ENCODE measurements around the gene POLR3E.
"Not testable (repeated sequence)": the region's sequence is repeated elsewhere in the genome, so short reads cannot be mapped to it uniquely, and the experiment has no call there.

POLR3E gene

GRCh38 chr16:22293137-22294106, 3.8 kb upstream of the POLR3E start:
- DNase-seq: no peak

- DNase-seq: no peak
These were observed 740 bp upstream of the POLR3E start for GRCh38 chr16:22296225-22297113.

DNA sequence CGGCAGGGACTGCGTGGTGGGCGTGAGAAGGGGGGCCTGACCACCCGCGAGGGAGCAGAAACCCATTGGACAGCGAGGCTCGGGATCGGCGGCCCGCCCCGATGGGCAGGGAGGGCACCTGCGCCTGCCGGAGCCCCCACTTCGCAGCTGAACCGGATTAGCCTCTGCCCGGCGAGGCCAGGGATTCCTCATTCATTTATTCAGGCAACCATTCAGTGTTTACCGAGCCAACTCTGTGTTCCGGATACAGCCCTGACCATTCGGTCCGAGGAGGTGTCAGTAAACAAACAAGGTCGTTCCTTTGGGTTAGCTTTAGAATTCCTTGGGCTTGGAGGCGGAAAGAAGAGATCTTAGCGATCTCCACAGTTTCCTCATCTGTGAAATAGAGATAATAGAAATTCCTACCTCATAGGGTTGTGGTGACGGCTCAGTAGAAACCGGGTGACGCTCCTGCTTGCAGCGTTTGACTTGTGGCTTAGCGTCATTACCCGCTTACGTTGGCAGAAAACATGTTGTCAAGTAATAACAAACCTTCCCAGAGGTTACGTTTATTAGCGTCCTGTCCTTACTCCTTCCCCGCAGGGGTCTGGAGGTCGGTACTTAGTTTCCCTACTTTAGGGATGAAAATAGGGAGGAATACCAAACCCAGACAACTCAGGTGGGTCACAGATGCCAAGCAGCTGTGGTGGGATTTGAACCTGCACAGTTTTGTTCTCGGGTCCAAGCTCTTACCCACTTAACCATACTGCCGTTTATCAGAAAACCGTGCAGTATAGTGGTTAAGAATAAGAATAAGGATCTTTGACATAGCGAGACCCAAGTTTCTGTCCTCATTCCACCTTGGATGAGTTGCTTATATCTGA, 893 bp downstream of the POLR3E start:
- DNase-seq: peak; percentile 86

- DNase-seq: no peak
These were observed 1.8 kb downstream of the POLR3E start for GRCh38 chr16:22299036-22299435.

DNA sequence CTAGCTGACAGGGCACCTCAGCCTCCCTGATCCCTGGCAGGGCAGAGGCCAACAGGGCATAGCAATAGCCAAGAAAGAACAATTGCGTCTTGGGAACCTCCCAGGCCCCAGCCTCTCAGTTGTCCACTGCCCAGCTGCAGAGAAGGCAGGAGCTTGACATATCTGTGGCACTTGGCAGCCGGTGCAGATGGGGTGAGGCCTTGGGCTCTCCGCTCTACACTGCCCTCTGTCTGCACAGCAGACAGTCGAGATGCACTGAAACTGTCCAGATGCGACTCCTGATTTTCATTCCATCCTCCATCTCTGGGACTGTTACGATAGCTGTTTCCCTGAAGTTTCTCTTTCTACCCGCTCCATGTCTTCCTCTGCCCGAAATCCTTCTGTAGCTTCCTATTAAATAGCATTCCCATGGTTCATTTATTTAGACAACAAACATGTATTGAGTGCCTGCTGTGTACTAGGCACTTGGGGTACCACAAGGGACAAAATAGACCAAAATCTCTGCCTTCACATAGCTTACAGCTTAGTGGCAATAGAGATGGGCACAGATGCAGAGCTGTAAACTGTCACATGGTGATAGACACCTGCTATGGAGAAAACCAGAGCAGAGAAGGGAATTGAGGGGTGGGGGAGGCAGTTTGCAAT, 3.3 kb downstream of the POLR3E start:
- peak; percentile 29 for DNase-seq

DNA sequence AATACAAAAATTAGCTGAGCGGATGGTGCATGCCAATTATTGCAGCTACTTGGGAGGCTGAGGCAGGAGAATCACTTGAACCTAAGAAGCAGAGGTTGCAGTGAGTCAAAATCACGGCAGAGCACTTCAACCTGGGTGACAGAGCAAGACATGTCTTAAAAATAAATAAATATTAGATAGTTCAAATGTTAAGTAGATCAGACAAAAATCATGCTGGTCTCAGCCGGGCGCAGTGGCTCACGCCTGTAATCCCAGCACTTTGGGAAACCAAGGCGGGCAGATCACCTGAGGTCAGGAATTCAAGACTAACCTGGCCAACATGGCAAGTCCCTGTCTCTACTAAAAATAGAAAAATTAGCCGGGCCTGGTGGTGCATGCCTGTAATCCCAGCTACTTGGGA, 4.2 kb downstream of the POLR3E start:
- not testable (repeated sequence) for DNase-seq

- DNase-seq: no peak
These were observed 5.7 kb downstream of the POLR3E start for GRCh38 chr16:22302776-22303363.

- DNase-seq: no peak
These were observed 7.2 kb downstream of the POLR3E start for GRCh38 chr16:22304411-22304810.

- DNase-seq: no peak
These were observed 9.6 kb downstream of the POLR3E start for GRCh38 chr16:22306788-22307187.

DNA sequence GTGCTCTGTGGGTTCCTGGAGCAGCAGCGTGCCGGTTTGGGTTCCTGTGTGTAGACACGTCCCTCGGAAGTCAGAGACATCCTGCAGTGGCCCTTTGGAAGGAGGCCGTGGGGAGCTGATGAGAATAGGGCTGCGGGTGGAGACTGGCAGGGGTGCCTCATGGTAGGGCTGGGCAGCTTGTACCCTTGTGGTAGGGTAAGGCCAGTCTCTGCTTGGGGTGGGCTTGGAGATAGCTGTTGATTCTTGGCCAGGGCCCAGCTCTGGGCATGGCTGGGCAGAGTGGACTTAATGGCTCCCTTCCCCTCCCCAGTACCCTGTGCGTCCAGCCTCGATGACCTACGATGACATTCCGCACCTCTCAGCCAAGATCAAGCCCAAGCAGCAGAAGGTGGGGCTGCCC, 10.6 kb downstream of the POLR3E start:
- no peak for DNase-seq

- DNase-seq: no peak
These were observed 11.8 kb downstream of the POLR3E start for GRCh38 chr16:22308824-22309520.

- no peak for DNase-seq
These were observed 14.3 kb downstream of the POLR3E start for GRCh38 chr16:22311520-22311919.

- DNase-seq: no peak
These were observed 15.9 kb downstream of the POLR3E start for GRCh38 chr16:22312897-22313781.

DNA sequence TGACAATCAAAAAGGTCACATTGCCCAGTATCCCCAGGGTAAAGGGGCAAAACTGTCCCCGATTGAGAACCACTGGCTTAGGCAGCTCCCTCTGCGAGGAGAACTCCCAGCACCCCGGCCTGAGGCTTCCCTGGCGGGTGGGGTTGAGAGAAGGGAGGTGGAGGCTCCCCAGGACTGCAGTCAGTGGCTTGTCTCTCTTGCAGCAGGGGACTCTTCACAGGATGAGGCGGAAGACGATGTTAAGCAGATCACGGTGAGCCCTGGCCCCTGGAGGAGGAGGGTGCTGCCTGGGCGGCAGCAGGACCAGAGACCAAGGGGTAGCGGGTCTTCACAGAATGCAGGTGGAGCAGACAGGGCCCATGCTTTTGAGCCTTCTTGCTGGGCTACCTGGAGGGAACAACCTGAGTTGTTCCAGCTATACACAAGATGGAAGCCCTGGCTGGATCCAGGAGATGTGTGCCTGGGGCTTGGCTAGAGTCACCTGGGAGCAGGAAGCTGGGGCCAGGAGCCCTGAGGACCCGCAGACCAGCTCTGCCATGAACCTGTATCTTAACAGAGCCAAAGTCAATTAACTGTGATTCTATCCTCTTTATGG, 16.8 kb downstream of the POLR3E start:
- DNase-seq: no peak

DNA sequence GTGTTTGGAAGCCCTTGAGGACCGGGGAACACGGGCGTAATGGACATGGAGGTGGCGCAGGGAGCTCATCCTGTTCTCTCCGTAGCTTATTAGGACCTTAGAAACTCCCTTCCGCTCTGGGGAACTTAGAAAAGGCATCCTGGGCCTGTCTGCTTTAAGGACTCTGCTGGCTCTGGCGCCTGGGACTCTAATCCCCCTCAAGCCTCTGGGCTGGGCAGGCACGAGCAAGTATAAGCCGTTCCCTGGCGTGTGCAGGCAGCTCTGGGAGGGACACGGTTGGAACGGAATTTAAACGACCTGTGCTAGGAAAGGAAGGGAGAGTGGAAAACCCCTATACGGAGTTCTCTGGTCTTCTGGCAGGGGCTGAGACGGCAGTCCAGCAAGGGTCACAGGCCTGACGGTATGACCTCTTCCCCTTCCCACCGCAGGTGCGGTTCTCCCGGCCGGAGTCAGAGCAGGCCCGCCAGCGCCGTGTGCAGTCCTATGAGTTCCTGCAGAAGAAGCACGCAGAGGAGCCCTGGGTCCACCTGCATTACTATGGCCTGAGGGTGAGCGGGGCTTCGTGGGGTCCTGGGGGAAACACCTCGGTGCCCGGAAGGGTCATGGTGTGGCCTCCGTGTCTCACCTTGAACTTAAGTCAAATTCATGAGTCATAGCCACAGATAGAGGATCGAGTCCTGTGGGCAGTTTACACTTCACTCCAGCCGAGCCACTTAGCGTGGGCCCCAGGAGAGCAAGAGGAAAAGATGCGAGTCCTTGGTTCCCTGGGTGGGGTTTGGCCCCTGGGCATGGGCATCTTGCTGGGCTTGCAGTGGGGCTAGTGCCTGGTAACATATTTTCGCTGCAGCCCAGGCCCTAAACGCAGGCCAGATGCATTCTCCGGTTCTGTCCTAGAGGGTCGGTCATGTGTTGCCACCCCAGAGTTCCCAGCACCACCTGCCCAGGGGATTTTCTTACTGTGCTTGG, 17.7 kb downstream of the POLR3E start:
- no peak for DNase-seq

- no peak for DNase-seq
These were observed 18.8 kb downstream of the POLR3E start for GRCh38 chr16:22315979-22316378.

GRCh38 chr16:22316411-22316811, 19.2 kb downstream of the POLR3E start:
- DNase-seq: no peak

DNA sequence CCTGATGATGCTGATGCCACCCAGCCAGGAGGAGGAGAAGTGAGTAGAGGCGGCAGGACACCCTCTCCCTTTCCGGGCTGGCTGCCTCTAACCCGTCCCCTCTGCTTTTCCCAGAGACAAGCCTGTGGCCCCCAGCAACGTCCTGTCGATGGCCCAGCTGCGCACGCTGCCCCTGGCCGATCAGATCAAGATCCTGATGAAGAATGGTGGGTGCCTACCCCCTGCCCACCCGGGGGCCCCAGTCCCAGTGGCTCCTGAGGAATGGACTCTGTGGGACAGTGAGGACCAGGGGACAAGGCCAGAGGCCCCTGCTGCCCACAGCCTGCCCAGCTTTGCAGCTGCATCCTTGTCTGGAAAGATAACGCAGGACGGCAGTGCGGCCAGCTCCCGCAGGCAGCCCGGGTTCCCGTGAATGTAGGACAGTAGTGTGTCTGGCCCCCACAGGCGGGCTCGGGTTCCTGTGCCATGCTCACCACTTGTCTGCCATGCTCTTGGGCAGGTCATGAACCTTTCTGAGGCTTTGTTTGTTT, 19.9 kb downstream of the POLR3E start:
- DNase-seq: no peak

Data from GDM1 (cell line).